Activated T-helper 2 cell treated with anti-CD3 and anti-CD28 coated beads, Interferon-gamma antibody, Interleukin-2, Interleukin-4, amounts not matched to agents 10 μg/mL and 5 μg/mL and 100 μg/mL, durations not matched to agents 14 hours and 24 hours and 36 hours (primary cell): ENCODE measurements around the gene KCNH5. TPM values are rescaled to one million over a fixed set of nuclear protein-coding genes. Genes with fewer than 3 reads are reported as not detected.

Experiments
- DNase-seq: peaks from one replicate; pipeline ENCODE4 v3.0.0; 2021; ENCODE audit warnings: low spot score
- H3K27ac Mint-ChIP-seq: one replicate; pipeline ENCODE4 v1.8.0; 2021; ENCODE audit warnings: mixed read lengths
- H3K27me3 Mint-ChIP-seq: one replicate; pipeline ENCODE4 v1.8.0; 2021; ENCODE audit warnings: low read depth, mixed read lengths
- H3K36me3 Mint-ChIP-seq: one replicate; pipeline ENCODE4 v1.8.0; 2021; ENCODE audit warnings: low read depth, mixed read lengths
- H3K4me1 Mint-ChIP-seq: one replicate; pipeline ENCODE4 v1.8.0; 2021; ENCODE audit warnings: low read depth, mixed read lengths
- H3K4me3 Mint-ChIP-seq: one replicate; pipeline ENCODE4 v1.8.0; 2021; ENCODE audit warnings: low read depth, mild to moderate bottlenecking, moderate library complexity, mixed read lengths
- H3K9me3 Mint-ChIP-seq: one replicate; pipeline ENCODE4 v1.8.0; 2021; ENCODE audit warnings: mixed read lengths
- intact Hi-C: fragments of 100-400 bp; cut with micrococcal nuclease; formaldehyde crosslinking; loops from one replicate; pipeline ENCODE4 v1.15.1; 2023
- total RNA-seq: library from RNA; stranded (reverse); gene quantifications from 2 replicates; pipeline ENCODE4 v1.2.3, GENCODE V29; 2022

KCNH5 gene
- total RNA-seq, 1 donor from 2014 or later = not detected

- H3K27me3 Mint-ChIP-seq = no peaks in the 10 kb centered on the region
- H3K4me1 Mint-ChIP-seq = no peaks in the 10 kb centered on the region
- no peak for DNase-seq
- intact Hi-C loops = no loop called here
- H3K27ac Mint-ChIP-seq = no peak overlapping the region
- H3K4me3 Mint-ChIP-seq = no peak overlapping the region
- H3K9me3 Mint-ChIP-seq = no peaks in the 10 kb centered on the region
- H3K36me3 Mint-ChIP-seq = no peaks in the 10 kb centered on the region
These were observed 88.8 kb downstream of the KCNH5 start for GRCh38 chr14:62956413-62956812.

GRCh38 chr14:62954165-62954564 lies 91.1 kb downstream of the KCNH5 start:
- intact Hi-C loops = no loop called here
- no peak for DNase-seq
- Mint-ChIP-seq H3K27ac (no peak overlapping the region), H3K9me3 (no peaks in the 10 kb centered on the region), H3K4me3 (no peak overlapping the region), H3K4me1 (no peaks in the 10 kb centered on the region), H3K36me3 (no peaks in the 10 kb centered on the region), H3K27me3 (no peaks in the 10 kb centered on the region)

- H3K9me3 Mint-ChIP-seq = no peaks in the 10 kb centered on the region
- no peak overlapping the region for H3K4me3 Mint-ChIP-seq
- H3K27me3 Mint-ChIP-seq = no peaks in the 10 kb centered on the region
- no peak for DNase-seq
- H3K36me3 Mint-ChIP-seq = no peaks in the 10 kb centered on the region
- intact Hi-C loops = no loop called here
- H3K27ac Mint-ChIP-seq = no peak overlapping the region
- H3K4me1 Mint-ChIP-seq = no peaks in the 10 kb centered on the region
These were observed 93.0 kb downstream of the KCNH5 start for GRCh38 chr14:62952226-62952625.

GRCh38 chr14:62947301-62947700 lies 98.0 kb downstream of the KCNH5 start:
- Mint-ChIP-seq H3K27me3 (no peaks in the 10 kb centered on the region), H3K27ac (no peak overlapping the region), H3K4me1 (no peaks in the 10 kb centered on the region), H3K36me3 (no peaks in the 10 kb centered on the region), H3K9me3 (no peaks in the 10 kb centered on the region), H3K4me3 (no peak overlapping the region)
- intact Hi-C loops = no loop called here
- DNase-seq = no peak

GRCh38 chr14:62946221-62946620 lies 99.0 kb downstream of the KCNH5 start:
- H3K27ac Mint-ChIP-seq = no peak overlapping the region
- H3K9me3 Mint-ChIP-seq = no peaks in the 10 kb centered on the region

GRCh38 chr14:62943202-62943601 lies 102.1 kb downstream of the KCNH5 start:
- no peaks in the 10 kb centered on the region for H3K4me1 Mint-ChIP-seq
- H3K4me3 Mint-ChIP-seq = no peak overlapping the region
- H3K9me3 Mint-ChIP-seq = no peaks in the 10 kb centered on the region
- H3K27ac Mint-ChIP-seq = no peak overlapping the region
- H3K27me3 Mint-ChIP-seq = no peaks in the 10 kb centered on the region
- no peak for DNase-seq
- H3K36me3 Mint-ChIP-seq = no peaks in the 10 kb centered on the region
- intact Hi-C loops = no loop called here

More at GRCh38 chr14:62946221-62946620, 99.0 kb downstream of the KCNH5 start:
- Mint-ChIP-seq H3K4me3 (no peak overlapping the region), H3K36me3 (no peaks in the 10 kb centered on the region), H3K27me3 (no peaks in the 10 kb centered on the region), H3K4me1 (no peaks in the 10 kb centered on the region)
- no peak for DNase-seq
- intact Hi-C loops = no loop called here

GRCh38 chr14:62939970-62940369 lies 105.3 kb downstream of the KCNH5 start:
- DNase-seq = no peak
- Mint-ChIP-seq H3K4me1 (no peaks in the 10 kb centered on the region), H3K27me3 (no peaks in the 10 kb centered on the region), H3K36me3 (no peaks in the 10 kb centered on the region), H3K27ac (no peak overlapping the region), H3K9me3 (peaks cover 6% of the 10 kb centered on the region), H3K4me3 (no peak overlapping the region)
- intact Hi-C loops = no loop called here

GRCh38 chr14:62938778-62939177 lies 106.5 kb downstream of the KCNH5 start:
- Mint-ChIP-seq H3K9me3 (peaks cover 6% of the 10 kb centered on the region), H3K27me3 (no peaks in the 10 kb centered on the region), H3K27ac (no peak overlapping the region), H3K4me3 (no peak overlapping the region), H3K36me3 (no peaks in the 10 kb centered on the region), H3K4me1 (no peaks in the 10 kb centered on the region)
- no peak for DNase-seq
- intact Hi-C loops = no loop called here

- Mint-ChIP-seq H3K36me3 (no peaks in the 10 kb centered on the region), H3K27me3 (no peaks in the 10 kb centered on the region), H3K4me1 (no peaks in the 10 kb centered on the region), H3K27ac (no peak overlapping the region), H3K9me3 (peaks cover 6% of the 10 kb centered on the region), H3K4me3 (no peak overlapping the region)
- no peak for DNase-seq
- intact Hi-C loops = no loop called here
These were observed 110.8 kb downstream of the KCNH5 start for GRCh38 chr14:62934439-62934838.

- intact Hi-C loops = no loop called here
- H3K4me1 Mint-ChIP-seq = no peaks in the 10 kb centered on the region
- no peak for DNase-seq
- no peak overlapping the region for H3K27ac Mint-ChIP-seq
- no peaks in the 10 kb centered on the region for H3K36me3 Mint-ChIP-seq
- H3K27me3 Mint-ChIP-seq = no peaks in the 10 kb centered on the region
- H3K9me3 Mint-ChIP-seq = peaks cover 6% of the 10 kb centered on the region
- no peak overlapping the region for H3K4me3 Mint-ChIP-seq
These were observed 123.8 kb downstream of the KCNH5 start for GRCh38 chr14:62921466-62921865.

- Mint-ChIP-seq H3K27ac (no peak overlapping the region), H3K36me3 (no peaks in the 10 kb centered on the region), H3K4me1 (no peaks in the 10 kb centered on the region), H3K9me3 (no peaks in the 10 kb centered on the region), H3K4me3 (no peak overlapping the region), H3K27me3 (no peaks in the 10 kb centered on the region)
- intact Hi-C loops = no loop called here
- no peak for DNase-seq
These were observed 128.7 kb downstream of the KCNH5 start for GRCh38 chr14:62916551-62916950.

- no peaks in the 10 kb centered on the region for H3K4me1 Mint-ChIP-seq
- H3K4me3 Mint-ChIP-seq = no peak overlapping the region
These were observed 130.4 kb downstream of the KCNH5 start for GRCh38 chr14:62914873-62915272.

GRCh38 chr14:62914025-62914424 lies 131.2 kb downstream of the KCNH5 start:
- intact Hi-C loops = no loop called here
- Mint-ChIP-seq H3K4me1 (no peaks in the 10 kb centered on the region), H3K27ac (no peak overlapping the region), H3K27me3 (no peaks in the 10 kb centered on the region), H3K9me3 (peaks cover 5% of the 10 kb centered on the region), H3K36me3 (no peaks in the 10 kb centered on the region), H3K4me3 (no peak overlapping the region)
- no peak for DNase-seq

More at GRCh38 chr14:62914873-62915272, 130.4 kb downstream of the KCNH5 start:
- Mint-ChIP-seq H3K9me3 (no peaks in the 10 kb centered on the region), H3K36me3 (no peaks in the 10 kb centered on the region), H3K27me3 (no peaks in the 10 kb centered on the region), H3K27ac (no peak overlapping the region)
- intact Hi-C loops = no loop called here
- DNase-seq = no peak

- no peak for DNase-seq
- Mint-ChIP-seq H3K9me3 (peaks cover 9% of the 10 kb centered on the region), H3K4me3 (no peak overlapping the region), H3K36me3 (no peaks in the 10 kb centered on the region), H3K4me1 (no peaks in the 10 kb centered on the region), H3K27me3 (no peaks in the 10 kb centered on the region), H3K27ac (no peak overlapping the region)
- intact Hi-C loops = no loop called here
These were observed 136.8 kb downstream of the KCNH5 start for GRCh38 chr14:62908506-62908905.
